ENCODE measurements around the gene NECTIN1.
A peak's percentile ranks its signal among the peaks of the same experiment; 100 is the strongest.

The NECTIN1 gene, protein sequence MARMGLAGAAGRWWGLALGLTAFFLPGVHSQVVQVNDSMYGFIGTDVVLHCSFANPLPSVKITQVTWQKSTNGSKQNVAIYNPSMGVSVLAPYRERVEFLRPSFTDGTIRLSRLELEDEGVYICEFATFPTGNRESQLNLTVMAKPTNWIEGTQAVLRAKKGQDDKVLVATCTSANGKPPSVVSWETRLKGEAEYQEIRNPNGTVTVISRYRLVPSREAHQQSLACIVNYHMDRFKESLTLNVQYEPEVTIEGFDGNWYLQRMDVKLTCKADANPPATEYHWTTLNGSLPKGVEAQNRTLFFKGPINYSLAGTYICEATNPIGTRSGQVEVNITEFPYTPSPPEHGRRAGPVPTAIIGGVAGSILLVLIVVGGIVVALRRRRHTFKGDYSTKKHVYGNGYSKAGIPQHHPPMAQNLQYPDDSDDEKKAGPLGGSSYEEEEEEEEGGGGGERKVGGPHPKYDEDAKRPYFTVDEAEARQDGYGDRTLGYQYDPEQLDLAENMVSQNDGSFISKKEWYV

GRCh38 chr11:119728651-119729580, at the start of gene NECTIN1:
TSS of gene NECTIN1 (minus strand) at chr11:119729200. CDS start at chr11:119728553, 647 bp downstream.
- H3K4me3 ChIP-seq (replicated peaks; ENCODE audit: low read depth, low read length): peak within 1 kb of the TSS; percentile 65
- DNase-seq (ENCODE audit: low read depth): peak; percentile 82
- TF ChIP-seq CTCF (IDR thresholded peaks at IDR 0.05; ENCODE audit: low read length, missing control alignments): peak; percentile 49

GRCh38 chr11:119778391-119779194, 49.6 kb upstream of the NECTIN1 start:
- no peak overlapping the region for H3K4me3 ChIP-seq (replicated peaks; ENCODE audit: low read depth, low read length)
- no peak for TF ChIP-seq CTCF (IDR thresholded peaks at IDR 0.05; ENCODE audit: low read length, missing control alignments)
- no peak for DNase-seq (ENCODE audit: low read depth)

GRCh38 chr11:119777940-119778339, 48.9 kb upstream of the NECTIN1 start:
- TF ChIP-seq CTCF (IDR thresholded peaks at IDR 0.05; ENCODE audit: low read length, missing control alignments): no peak
- no peak for DNase-seq (ENCODE audit: low read depth)
- no peak overlapping the region for H3K4me3 ChIP-seq (replicated peaks; ENCODE audit: low read depth, low read length)

GRCh38 chr11:119776651-119777050, 47.7 kb upstream of the NECTIN1 start:
- no peak overlapping the region for H3K4me3 ChIP-seq (replicated peaks; ENCODE audit: low read depth, low read length)
- no peak for DNase-seq (ENCODE audit: low read depth)
- no peak for TF ChIP-seq CTCF (IDR thresholded peaks at IDR 0.05; ENCODE audit: low read length, missing control alignments)

DNA sequence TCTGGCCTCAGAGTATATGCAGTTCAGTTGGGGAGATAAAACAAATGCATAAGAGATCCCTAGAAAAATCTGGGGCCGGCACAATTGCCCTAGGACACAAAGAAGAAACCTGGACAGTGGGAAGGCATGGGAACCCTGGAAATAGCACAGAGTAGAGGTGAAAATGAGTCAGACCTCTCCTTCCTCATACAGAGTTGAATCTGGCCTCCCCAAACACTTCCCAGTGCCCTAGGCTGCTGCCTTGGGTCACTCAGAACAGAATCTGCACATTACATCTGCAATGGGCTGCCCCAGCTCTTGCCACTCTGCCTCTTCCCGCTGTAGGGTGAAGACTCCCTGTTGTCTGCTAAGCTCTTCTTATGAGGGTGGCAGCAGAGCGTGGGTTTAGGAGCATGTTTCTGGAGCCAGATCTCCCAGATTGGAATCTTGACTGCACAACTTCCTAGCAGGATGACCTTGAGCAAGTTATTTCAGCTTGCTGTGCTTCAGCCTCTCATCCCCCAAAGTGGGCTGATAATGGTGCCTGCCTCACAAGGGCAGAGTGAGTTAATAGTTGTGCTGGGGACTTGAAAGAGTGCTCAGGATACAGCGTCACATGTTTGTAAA, 47.1 kb upstream of the NECTIN1 start:
- TF ChIP-seq CTCF (IDR thresholded peaks at IDR 0.05; ENCODE audit: low read length, missing control alignments): no peak

More for the DNA sequence above, 47.1 kb upstream of the NECTIN1 start:
- DNase-seq (ENCODE audit: low read depth): no peak
- H3K4me3 ChIP-seq (replicated peaks; ENCODE audit: low read depth, low read length): no peak overlapping the region
